Activated CD4-positive, alpha-beta T cell treated with anti-CD3 and anti-CD28 coated beads, Interleukin-2, amount 50 U/mL, for 16 hours (primary cell): ENCODE results near the gene CORO2A.
A peak's percentile ranks its signal among the peaks of the same experiment; 100 is the strongest.

Experiments used
- DNase-seq: peaks from one replicate; pipeline ENCODE4 v3.0.0-alpha.2; 2020

The CORO2A gene, protein sequence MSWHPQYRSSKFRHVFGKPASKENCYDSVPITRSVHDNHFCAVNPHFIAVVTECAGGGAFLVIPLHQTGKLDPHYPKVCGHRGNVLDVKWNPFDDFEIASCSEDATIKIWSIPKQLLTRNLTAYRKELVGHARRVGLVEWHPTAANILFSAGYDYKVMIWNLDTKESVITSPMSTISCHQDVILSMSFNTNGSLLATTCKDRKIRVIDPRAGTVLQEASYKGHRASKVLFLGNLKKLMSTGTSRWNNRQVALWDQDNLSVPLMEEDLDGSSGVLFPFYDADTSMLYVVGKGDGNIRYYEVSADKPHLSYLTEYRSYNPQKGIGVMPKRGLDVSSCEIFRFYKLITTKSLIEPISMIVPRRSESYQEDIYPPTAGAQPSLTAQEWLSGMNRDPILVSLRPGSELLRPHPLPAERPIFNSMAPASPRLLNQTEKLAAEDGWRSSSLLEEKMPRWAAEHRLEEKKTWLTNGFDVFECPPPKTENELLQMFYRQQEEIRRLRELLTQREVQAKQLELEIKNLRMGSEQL

DNA sequence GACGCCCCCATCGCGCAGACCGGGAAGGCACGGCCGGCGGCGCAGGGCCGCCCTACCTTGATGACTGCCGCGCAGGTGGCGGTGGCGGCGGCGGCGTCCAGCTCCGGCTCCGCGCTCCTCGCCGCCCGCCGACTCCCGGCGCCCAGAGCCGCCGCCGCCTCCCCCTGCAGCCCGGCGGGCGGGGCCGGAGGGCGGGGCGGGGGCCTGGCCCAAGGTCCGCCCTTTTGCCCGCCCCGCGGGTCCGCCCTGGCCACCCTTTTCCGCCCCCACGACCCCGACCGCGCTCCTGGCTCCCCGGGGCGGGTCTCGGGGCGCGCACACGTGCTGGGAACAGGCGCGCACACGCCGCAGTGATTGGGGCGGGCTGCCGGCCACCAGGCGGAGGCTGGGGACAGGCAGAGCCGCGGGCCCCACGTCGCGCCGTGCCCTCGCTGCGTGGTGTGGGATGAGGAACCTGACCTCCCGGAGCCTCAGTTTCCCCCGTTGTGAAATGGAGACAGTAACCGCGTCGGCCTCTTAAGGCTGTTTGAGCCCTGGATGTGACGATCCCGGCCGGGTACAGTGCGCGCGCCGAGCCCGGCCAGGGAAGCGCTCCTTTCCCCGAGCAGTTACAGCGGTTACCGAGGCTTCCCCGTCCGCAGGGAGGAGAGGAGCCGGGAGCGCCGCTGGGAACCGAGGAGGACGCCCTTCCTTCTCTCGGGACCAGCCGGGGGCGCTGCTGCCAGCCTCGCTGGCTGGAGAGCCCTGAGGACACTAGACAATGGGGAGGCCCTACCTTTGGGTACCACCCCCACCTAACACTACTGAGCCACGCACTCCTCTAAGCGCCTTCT lies at the start of gene CORO2A:
Gene CORO2A, minus strand, starts transcription at position 135 of the 833 bp plus-strand sequence. CDS start 34,977 bp downstream, outside the sequence.
- DNase-seq = peak; percentile 56

DNA sequence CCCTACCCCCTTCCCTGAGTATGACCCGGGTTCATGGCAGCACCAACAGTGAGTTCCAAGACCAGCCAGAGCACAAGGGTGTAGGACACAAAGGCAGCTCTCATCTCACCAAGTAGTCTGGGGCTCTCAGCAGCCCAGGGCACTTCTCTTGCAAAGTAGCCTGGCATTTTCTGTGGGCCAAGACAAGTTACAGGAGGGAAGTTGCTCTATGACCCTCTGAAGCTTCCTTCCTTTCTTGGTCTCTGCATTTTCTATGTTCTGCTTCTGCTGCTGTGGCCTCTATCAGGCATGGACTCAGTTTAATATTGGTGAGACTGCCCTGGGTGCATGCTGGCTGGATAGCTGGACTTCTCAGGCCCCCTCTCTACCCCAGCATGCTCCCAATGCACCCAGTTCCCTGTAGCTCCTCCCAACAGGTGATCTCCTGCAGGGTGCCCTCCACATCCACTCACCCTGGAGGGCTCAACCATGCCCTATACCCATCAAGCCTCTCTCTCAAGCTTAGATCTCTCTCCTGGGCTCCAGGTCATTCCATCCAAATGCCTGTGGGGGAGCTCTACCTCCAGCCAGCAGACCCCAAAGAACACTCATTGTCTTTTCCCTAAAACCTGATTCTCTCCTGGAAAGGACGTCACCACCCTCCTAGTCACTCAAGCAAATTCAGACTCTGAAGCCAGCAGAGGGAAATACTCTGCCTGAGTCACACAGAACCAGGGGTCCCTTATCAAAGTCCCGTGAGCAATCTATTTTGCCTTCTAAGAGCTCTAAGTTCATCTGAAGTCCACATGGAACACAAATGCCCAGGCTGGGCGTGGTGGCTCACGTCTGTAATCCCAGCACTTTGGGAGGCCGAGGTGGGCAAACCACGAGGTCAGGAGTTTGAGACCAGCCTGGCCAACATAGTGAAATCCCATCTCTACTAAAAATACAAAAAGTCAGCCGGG lies 49.2 kb upstream of the CORO2A start:
- no peak for DNase-seq

DNA sequence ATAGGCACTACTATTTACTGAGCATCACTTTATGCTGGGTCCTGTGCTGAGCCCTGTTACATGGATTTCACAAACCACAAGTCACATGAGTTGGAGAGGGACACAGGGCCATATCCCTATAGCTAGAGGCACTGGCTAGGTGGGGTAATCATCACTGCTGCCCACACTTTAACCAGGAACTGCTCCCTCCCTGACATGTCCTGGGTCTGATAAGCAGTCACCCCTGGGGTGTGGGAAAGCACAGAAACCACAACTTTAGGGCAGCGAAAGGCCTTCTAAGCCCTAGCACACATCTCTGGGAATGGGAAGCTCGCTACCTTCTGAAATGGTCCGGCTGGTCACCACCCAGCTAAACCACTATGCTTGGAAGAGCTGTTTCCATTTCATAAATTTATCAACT lies 48.0 kb upstream of the CORO2A start:
- DNase-seq = no peak

DNA sequence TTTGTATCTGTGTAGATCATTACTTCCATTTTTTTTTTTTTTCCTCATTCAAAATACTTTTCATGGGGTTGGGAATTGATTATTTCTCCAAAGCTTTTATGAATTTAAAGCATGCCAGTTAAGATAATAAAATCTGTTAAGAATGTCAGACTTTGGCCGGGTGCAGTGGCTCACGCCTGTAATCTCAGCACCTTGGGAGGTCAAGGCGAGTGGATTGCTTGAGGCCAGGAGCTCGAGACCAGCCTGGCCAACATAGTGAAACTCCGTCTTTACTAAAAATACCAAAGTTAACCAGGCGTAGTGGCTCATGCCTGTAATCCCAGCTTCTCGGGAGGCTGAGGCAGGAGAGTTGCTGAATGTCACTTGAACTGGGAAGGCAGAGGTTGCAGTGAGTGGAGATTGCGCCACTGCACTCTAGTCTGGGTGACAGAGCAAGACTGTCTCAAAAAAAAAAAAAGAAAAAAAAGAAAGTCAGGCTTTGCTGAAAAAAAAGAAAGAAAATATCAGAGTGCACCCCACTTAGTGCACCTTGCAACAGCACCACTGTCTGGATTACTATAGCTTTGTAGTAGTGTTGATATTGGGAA lies 44.6 kb upstream of the CORO2A start:
- DNase-seq = no peak

DNA sequence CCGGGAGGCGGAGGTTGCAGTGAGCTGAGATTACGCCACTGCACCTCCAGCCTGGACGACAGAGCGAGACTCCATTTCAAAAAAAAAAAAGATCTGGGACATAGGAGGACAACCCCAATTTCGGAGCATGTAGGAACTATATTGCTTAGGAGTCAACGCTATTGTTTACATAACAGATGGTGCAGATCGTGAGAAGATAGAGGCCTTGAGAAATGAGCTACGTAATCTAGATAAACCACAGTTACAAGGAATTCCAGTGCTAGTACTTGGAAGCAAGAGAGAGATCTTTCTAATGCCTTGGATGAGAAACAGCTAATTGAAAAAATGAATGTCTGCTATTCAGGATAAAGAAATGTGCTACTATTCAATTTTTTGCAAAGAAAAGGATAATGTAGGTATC lies 42.7 kb upstream of the CORO2A start:
- DNase-seq = no peak

DNA sequence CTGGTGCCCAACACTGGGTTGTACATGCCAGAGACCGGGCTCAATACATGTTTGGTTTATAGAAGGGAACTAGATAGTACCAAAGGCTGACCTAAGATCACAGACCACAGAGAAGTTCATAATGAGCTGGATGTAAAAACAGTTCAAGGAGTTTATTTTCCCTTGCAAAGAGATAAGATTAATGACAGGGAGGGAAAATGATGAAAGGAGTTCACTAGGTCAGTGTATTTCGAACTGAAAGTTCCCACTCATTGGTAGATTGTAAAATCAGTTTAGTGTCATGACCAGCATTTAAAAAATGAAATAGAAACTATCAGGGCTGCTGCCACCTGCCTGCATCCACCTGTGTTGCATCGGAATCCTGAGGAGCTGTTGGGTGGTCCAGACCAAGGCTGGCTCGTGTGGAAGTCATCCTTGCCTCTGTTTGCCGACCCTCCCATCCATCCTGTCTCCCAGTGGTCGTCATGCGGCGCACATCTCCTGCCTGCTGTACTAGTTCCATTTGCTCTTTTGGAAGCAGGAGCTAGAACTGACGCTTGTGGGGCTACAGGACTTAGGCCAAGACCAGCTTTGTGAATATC lies 41.9 kb upstream of the CORO2A start:
- no peak for DNase-seq

DNA sequence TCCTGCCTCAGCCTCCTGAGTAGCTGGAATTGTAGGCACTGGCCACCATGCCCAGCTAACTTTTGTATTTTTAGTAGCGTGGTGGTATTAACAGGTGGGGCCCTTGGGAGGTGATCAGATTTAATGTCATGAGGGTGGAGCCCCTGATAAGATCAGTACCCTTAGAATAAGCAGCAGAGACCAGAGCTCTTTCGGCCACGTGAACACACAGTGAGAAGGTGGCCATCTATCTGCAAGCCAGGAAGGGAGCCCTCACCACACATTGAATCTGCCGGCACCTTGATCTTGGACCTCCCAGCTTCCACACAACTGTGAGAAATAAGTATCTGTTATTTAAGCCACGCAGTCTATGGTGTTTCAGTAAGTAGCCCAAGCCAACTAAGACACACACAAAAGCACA lies 40.5 kb upstream of the CORO2A start:
- no peak for DNase-seq

DNA sequence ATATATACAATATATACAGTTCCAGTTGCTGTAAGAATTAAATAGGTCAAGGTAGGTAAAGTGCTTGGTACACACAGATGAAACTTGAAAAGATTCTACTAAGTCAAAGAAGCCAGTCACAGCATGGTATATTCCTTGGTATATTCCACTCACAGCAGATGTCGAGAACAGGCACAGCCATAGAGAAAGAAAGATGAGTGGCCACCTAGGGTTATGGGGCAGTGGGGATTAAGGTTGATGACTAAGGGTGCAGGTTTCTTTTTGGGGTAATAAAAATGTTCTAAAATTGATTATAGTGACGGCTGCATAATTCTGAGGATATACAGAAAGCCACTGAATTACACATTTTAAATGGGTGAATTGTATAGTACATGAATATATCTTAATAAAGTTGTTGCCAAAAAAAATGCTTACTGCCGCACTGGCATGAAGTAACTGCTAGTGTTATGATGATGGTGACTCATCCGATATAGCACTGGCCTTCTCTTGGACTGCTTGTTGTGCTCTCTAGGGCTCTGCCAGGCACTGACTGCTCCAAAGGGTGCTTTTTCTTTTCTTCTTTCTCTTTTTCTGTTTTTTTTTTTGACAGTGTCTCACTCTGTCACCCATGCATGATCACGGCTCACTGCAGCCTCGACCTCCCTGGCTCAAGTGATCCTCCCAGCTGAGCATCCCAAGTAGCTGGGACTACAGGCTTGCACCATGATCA lies 39.5 kb upstream of the CORO2A start:
- DNase-seq = no peak

DNA sequence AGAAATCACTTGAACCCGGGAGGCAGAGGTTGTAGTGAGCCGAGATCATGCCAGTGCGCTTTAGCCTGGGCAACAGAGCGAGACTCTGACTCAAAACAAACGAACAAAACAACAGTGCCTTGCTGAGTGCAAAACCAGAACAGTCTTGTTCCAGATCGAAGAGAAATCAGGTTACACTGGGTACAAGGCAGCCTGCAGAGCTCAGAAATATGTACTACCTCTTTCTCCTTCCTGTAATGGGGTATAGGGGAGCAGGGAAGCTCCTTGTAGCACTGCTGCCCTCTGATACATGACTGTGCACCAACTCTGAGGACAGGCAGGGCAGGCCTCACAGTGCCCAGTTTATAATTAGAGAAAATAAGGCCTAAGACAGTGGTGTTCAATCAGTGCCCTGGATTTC lies 38.4 kb upstream of the CORO2A start:
- no peak for DNase-seq

DNA sequence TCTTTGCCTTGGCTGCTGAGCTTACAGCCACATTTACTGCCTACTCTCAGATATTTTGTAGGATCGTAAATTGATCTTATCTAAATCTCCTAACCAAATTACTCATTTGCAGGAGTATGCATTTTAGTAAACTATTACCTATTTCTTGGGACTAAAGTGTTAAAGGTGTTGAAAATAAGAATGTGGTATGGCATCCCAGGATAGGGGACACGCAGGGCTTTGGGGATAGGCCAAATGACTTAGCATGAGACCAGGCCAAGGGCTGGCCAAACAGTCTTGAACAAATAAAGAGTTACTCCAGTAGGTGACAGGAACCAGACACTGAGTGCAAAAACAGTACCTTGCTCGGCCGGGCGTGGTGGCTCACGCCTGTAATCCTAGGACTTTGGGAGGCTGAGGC lies 37.9 kb upstream of the CORO2A start:
- DNase-seq = no peak

DNA sequence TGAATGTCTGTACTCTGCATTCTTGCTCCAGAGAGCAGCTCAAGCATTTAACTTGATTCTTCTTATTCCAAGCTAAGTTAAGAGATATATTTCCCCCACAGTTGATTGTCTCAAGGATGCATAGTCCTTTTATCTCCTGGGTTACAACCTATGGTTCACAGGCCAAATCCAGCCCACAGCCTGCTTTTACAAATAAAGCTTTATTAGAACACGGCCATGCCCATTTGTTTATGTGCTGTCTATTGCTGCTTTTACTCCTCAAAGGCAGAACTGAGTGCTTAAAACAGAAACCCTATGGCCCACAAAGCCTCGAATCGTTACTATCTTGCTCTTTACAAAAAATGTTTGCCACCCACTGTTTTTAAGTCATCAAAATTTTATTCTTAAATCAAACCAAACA lies 37.2 kb upstream of the CORO2A start:
- DNase-seq = no peak

DNA sequence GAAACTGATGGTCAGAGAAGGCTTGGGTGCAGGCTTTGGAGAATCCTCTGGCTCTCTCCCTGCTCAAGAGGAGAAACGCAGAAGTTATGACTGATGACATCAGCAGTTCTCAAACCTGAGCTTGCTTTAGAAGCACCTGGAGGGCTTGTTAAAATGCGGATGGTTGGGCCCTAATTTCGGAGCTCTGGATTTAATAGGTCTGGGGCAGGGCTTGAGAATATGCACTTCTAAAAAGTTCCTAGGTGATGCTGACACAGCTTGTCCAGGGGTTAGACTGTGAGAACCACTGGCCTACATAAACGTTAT lies 36.6 kb upstream of the CORO2A start:
- DNase-seq = no peak

DNA sequence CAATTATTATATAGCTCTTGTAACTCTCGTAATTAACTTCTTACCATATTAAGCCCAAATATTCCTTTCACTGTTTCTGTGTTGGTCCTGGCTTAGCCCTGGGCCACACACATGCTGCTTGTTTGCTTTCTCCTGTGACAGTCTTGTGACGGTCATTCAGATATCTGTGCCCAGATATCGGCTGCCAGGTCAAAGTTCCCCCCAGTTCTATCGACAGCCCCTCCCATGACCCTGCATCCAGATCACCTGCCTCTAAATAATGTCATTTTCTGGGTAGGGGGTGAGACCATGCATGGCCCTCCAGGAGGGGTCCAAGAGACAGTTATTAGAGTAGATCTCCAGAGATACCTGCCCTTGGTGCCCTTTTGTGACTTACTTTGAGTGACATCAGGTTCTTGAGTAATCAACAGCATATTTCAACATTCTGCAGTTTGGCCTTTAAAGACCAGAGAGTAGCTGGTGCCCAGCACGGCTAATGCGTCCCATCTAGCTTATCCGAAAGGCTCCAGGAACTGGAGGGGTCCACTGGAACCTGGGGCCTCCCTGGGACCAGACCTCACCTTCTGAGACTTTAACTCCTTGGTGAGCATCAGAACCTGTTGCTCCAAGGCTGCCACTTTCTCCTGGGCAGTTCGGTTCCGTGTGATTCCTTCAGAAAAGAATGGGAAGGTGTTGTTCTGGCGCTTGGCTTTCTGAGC lies 36.1 kb upstream of the CORO2A start:
- DNase-seq = no peak

DNA sequence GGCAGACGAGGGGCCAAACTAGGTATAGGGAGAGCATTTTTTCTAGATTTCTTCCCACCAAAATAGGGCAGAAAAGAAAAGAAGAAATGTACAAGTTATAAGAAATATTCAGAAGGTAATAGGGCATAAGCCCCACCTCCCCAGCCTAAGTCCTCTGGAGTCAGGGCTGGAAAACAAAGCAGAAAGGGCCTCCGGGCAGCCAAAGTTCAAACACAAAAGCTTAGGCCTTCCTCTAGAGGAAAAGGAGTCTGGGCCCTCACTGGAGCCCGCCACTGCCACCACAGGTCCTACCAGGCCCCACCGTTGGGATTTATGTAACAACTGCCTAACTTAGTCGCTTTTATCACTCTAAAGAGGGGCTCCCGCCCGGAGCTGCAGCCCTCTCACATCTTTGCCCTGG lies 35.4 kb upstream of the CORO2A start:
- no peak for DNase-seq

DNA sequence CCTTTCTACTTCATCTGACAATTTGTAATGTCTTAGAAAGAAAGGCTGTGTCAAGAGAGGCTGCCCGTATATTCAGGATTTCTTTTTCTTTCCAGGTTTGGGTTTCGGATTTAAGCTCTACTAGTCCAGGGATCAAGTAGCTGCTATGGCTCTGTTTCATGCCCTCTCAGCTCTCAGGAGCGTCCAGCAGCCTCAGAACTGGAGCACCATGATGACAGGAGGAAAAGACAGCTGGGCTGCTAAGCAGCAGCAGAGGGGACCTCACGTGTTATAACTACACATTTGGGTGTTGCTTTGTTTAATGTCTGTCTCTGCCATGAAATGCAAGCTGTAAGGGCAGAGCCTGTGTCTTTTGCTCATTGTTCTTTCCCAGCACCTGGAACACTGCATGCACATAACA lies 34.5 kb upstream of the CORO2A start:
- DNase-seq = no peak

DNA sequence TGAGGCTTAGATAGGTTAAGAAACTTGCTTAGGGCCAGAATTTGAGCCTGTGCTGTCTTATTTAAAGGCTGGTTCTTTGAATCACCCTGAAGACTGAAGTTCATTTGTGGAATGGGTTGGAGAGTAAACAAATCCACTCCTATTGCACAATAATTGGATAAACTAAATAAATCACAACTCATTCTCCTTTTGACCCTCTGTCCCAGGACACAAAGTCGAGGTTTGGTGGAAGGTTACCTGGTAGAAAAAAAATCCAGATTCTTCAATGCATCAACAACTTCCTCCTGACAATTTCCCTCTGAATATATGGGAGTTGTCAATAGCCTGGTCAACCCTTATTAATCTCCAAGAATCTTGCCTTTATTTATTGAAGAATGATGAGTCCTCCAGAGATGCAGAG lies 34.1 kb upstream of the CORO2A start:
- no peak for DNase-seq

DNA sequence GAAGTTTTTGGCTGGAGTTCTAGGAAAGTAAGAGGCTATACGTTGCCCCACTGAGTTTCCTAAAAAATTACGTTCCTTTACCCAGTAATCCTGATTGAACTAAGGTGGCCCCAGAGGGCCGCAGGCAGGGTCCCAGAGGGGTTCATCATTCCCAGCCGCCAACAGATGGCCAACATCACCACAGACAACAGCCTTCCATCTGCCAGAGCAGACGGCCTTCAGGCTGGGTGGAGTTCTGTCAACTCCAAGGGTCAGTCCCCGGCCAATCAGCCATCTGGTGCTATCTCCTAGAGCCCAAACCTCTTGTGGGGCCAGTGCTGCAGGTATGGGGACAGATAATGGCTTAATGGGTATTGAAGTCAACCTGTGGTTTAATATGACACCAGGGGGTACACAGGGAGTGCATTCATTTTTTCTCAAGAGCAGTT lies 32.6 kb upstream of the CORO2A start:
- no peak for DNase-seq

DNA sequence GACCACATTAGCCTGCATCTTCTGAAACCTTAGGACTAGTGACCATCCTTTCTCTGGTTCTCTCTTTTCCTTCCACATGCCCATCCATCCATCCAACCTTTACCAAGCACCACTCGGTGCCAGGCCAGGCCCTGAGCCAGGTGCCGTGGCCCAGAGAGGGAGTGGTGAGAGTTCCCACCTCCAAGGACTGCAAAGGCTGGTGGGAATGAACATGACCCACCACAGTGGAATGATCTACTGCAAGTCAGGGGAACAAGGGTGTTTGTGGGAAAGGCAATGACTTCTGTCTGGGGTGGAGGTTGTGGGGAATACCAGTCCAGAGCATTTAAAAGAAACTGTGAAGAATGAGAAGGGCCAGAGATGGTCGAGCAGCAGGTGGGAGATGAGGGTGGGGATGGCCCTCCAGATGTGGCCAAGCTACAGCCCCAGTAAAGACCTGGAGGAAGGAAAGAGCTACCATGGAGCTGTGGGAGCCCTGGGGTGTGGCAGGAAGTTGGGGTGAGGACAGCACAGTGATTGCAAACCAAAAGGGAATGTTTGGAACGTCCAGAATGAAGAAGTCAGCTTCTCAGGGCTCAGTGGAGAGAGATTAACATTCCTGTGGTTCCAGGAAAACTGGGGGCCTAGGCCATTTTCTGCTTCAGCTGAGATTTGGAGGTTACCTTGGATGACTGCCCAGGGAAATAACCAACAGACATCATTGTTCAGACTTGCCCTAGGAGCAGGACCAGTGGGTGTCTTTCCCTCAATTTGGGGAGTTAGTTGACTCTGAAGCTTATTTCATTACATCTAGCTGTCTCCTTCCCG lies 30.7 kb upstream of the CORO2A start:
- DNase-seq = no peak

DNA sequence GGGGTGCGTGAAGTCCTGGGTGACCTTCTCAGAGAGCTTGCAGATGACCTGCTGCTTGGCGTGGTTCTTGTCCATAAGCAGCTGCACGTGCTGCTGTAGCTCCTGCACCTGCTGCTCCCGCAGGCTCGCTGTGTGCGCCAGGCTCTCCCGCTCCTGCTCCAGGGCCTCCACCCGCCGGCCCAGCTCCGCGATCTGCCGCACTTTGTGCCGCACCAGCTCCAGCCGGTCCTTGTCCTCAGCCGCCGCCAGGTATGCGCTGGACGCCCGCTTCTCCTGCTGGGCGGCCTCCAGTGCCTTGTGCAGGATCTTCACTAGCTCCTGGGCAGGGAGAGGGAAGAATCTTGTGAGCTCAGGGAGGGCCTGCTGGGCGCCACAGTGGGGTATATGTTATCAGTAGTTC lies 28.5 kb upstream of the CORO2A start:
- no peak for DNase-seq

DNA sequence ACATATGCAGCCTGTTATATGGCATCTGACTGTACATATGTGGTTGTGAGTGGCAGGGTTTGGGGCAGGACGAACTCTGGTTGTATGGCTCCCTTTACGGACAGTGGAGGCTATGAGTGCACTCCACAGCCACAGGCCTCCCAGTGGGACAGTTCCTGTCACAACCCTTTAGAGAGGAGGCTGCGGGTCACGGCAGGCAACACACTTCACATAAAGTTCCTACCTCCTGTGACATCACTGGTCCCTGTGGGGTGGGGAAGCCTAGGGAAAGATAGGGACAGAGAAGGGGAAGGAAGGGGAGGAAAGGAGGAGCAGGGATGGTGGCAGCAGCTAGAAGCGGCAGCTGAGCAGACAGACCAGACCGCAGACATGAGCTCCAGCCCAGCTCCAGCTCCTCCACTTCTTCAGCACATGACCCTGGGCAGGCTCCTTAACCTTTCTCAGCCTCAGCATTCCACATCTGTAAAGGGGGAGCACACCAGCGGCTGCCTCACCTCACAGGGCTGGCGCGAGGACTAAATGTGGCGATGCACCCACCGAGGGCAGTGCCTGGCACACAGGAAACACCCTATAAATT lies 27.4 kb upstream of the CORO2A start:
- no peak for DNase-seq
